HG03378 (cell line): Measurements from ENCODE around the gene CDC42.

ENCODE experiments used
- ATAC-seq: cut with Tn5 transposase; IDR thresholded peaks from one replicate; pipeline ENCODE4 v1.9.1; 2021; ENCODE audit warnings: mild to moderate bottlenecking, moderate library complexity; ENCODE audit not compliant: unreplicated experiment

Gene CDC42

GRCh38 chr1:22104865-22105437 is 52.4 kb downstream of the CDC42 start:
- ATAC-seq = no peak

GRCh38 chr1:22105611-22106207 is 53.2 kb downstream of the CDC42 start:
- no peak for ATAC-seq

GRCh38 chr1:22107126-22107525 is 54.6 kb downstream of the CDC42 start:
- no peak for ATAC-seq

- ATAC-seq = no peak
Observed at GRCh38 chr1:22108339-22109105, 56.0 kb downstream of the CDC42 start.

GRCh38 chr1:22110016-22110415 is 57.5 kb downstream of the CDC42 start:
- ATAC-seq = no peak

- ATAC-seq = no peak
Observed at GRCh38 chr1:22111115-22111514, 58.6 kb downstream of the CDC42 start.

- ATAC-seq = no peak
Observed at GRCh38 chr1:22111620-22112019, 59.1 kb downstream of the CDC42 start.

- ATAC-seq = no peak
Observed at GRCh38 chr1:22112554-22112953, 60.0 kb downstream of the CDC42 start.

GRCh38 chr1:22114083-22115012 is 61.8 kb downstream of the CDC42 start:
- ATAC-seq = no peak

GRCh38 chr1:22115286-22115685 is 62.8 kb downstream of the CDC42 start:
- no peak for ATAC-seq

GRCh38 chr1:22117238-22117637 is 64.7 kb downstream of the CDC42 start:
- no peak for ATAC-seq

- no peak for ATAC-seq
Observed at GRCh38 chr1:22117851-22118250, 65.3 kb downstream of the CDC42 start.

- ATAC-seq = no peak
Observed at GRCh38 chr1:22118291-22118992, 65.9 kb downstream of the CDC42 start.

- ATAC-seq = no peak
Observed at GRCh38 chr1:22119626-22120468, 67.3 kb downstream of the CDC42 start.

GRCh38 chr1:22120469-22120790 is 67.9 kb downstream of the CDC42 start:
- ATAC-seq = no peak

GRCh38 chr1:22121421-22121911 is 69.0 kb downstream of the CDC42 start:
- no peak for ATAC-seq

GRCh38 chr1:22122273-22123070 is 70.0 kb downstream of the CDC42 start:
- no peak for ATAC-seq

GRCh38 chr1:22123071-22123390 is 70.5 kb downstream of the CDC42 start:
- no peak for ATAC-seq

- ATAC-seq = no peak
Observed at GRCh38 chr1:22123901-22124404, 71.4 kb downstream of the CDC42 start.
